Bronchial epithelial cell (primary cell): Measurements from ENCODE around the gene CAPN8. TPM values are rescaled to one million over a fixed set of nuclear protein-coding genes. Genes with fewer than 3 reads are reported as not detected.

Experiments used
- DNase-seq: peaks from one replicate; pipeline ENCODE4 v3.0.0-alpha.2; 2010; ENCODE audit warnings: low read depth
- FAIRE-seq: peaks from 2 replicates; lab custom pipeline; 2011; peaks lifted over from hg19 to GRCh38; lab: Jason Lieb, UNC
- H3K27me3 ChIP-seq: 2 replicates; pipeline ENCODE4 v1.5.1; 2011; ENCODE audit warnings: low read length; ENCODE audit not compliant: control insufficient read depth, insufficient read depth
- H3K36me3 ChIP-seq: 2 replicates; pipeline ENCODE4 v1.5.1; 2011; ENCODE audit warnings: low read length; ENCODE audit not compliant: control insufficient read depth, insufficient read depth
- H3K4me3 ChIP-seq: 2 replicates; pipeline ENCODE4 v1.5.1; 2011; ENCODE audit warnings: mild to moderate bottlenecking, low read depth, low read length, control low read depth
- CTCF ChIP-seq: IDR thresholded peaks from 2 replicates; pipeline ENCODE4 v1.5.1; 2011; ENCODE audit warnings: mild to moderate bottlenecking, moderate library complexity, low read length, control low read depth, inconsistent platforms; ENCODE audit not compliant: insufficient read depth, severe bottlenecking
- total RNA-seq: library from RNA; depleted of rRNA; stranded (reverse); fragments of >200 nt; gene quantifications from 2 replicates; pipeline ENCODE4 v1.2.1, GENCODE V29; 2014

Gene CAPN8
- total RNA-seq, 1 donor from 2014 or later = under 0.01 TPM

- DNase-seq = peak; percentile 27
Observed at GRCh38 chr1:223667484-223668182, 2.1 kb upstream of the CAPN8 start.

GRCh38 chr1:223664106-223664505 lies 1.4 kb downstream of the CAPN8 start:
- no peak for TF ChIP-seq CTCF

More at GRCh38 chr1:223667484-223668182, 2.1 kb upstream of the CAPN8 start:
- no peaks in the 10 kb centered on the region for H3K36me3 ChIP-seq
- H3K27me3 ChIP-seq = no peaks in the 10 kb centered on the region
- FAIRE-seq = no peak
- H3K4me3 ChIP-seq = no peak overlapping the region
- TF ChIP-seq CTCF = no peak

GRCh38 chr1:223662943-223663342 lies 2.6 kb downstream of the CAPN8 start:
- Histone ChIP-seq H3K27me3 (no peaks in the 10 kb centered on the region), H3K4me3 (no peak overlapping the region), H3K36me3 (no peaks in the 10 kb centered on the region)
- FAIRE-seq (no peak), DNase-seq (peak; percentile 33)
- no peak for TF ChIP-seq CTCF

More at GRCh38 chr1:223664106-223664505, 1.4 kb downstream of the CAPN8 start:
- Histone ChIP-seq H3K36me3 (no peaks in the 10 kb centered on the region), H3K4me3 (no peak overlapping the region), H3K27me3 (no peaks in the 10 kb centered on the region)
- no peak for DNase-seq
- peak; percentile 40 for FAIRE-seq

- no peaks in the 10 kb centered on the region for H3K36me3 ChIP-seq
- FAIRE-seq (no peak), DNase-seq (no peak)
- no peaks in the 10 kb centered on the region for H3K27me3 ChIP-seq
- H3K4me3 ChIP-seq = no peak overlapping the region
- no peak for TF ChIP-seq CTCF
Observed at GRCh38 chr1:223659711-223660110, 5.8 kb downstream of the CAPN8 start.

GRCh38 chr1:223657978-223658377 lies 7.5 kb downstream of the CAPN8 start:
- FAIRE-seq (no peak), DNase-seq (no peak)
- H3K36me3 ChIP-seq = no peaks in the 10 kb centered on the region
- no peak for TF ChIP-seq CTCF
- H3K4me3 ChIP-seq = no peak overlapping the region
- H3K27me3 ChIP-seq = no peaks in the 10 kb centered on the region

- H3K4me3 ChIP-seq = no peak overlapping the region
- peaks cover 1% of the 10 kb centered on the region for H3K27me3 ChIP-seq
- H3K36me3 ChIP-seq = no peaks in the 10 kb centered on the region
- DNase-seq (peak; percentile 81), FAIRE-seq (peak; percentile 18)
- TF ChIP-seq CTCF = no peak
Observed at GRCh38 chr1:223654083-223654482, 11.4 kb downstream of the CAPN8 start.
